Brain microvascular endothelial cell (primary cell): ENCODE measurements around the gene ALPK3.

Source experiments
- DNase-seq: peaks from one replicate; pipeline ENCODE4 v3.0.0-alpha.2; 2020
- H3K27ac ChIP-seq: fragments of 250-450 bp; sonication (Bioruptor Pico); 2 replicates; pipeline ENCODE4 v1.5.1; 2020; ENCODE audit warnings: mild to moderate bottlenecking, moderate library complexity
- H3K27me3 ChIP-seq: fragments of 250-450 bp; sonication (Bioruptor Pico); replicated peaks from 2 replicates; pipeline ENCODE4 v1.5.1; 2020; ENCODE audit warnings: mild to moderate bottlenecking
- H3K36me3 ChIP-seq: fragments of 250-450 bp; sonication (Bioruptor Pico); replicated peaks from 2 replicates; pipeline ENCODE4 v1.5.1; 2020; ENCODE audit warnings: mild to moderate bottlenecking
- H3K4me3 ChIP-seq: 2 replicates; pipeline ENCODE4 v1.5.1; 2011; ENCODE audit warnings: low read depth, mild to moderate bottlenecking, control low read depth, low read length, moderate library complexity
- in situ Hi-C: cut with HindIII; loops from 2 replicates; pipeline ENCODE4 v1.10.0; 2017; ENCODE audit warnings: low sequenced_read_pairs, low pct_ligation_motif_present
- TF ChIP-seq, protein P1 (sequence below): IDR thresholded peaks from 2 replicates; pipeline ENCODE4 v1.5.1; 2011; ENCODE audit warnings: low read depth, mild to moderate bottlenecking, moderate library complexity, low read length, control low read depth, inconsistent platforms; ENCODE audit errors: missing control alignments

The ALPK3 gene

DNA sequence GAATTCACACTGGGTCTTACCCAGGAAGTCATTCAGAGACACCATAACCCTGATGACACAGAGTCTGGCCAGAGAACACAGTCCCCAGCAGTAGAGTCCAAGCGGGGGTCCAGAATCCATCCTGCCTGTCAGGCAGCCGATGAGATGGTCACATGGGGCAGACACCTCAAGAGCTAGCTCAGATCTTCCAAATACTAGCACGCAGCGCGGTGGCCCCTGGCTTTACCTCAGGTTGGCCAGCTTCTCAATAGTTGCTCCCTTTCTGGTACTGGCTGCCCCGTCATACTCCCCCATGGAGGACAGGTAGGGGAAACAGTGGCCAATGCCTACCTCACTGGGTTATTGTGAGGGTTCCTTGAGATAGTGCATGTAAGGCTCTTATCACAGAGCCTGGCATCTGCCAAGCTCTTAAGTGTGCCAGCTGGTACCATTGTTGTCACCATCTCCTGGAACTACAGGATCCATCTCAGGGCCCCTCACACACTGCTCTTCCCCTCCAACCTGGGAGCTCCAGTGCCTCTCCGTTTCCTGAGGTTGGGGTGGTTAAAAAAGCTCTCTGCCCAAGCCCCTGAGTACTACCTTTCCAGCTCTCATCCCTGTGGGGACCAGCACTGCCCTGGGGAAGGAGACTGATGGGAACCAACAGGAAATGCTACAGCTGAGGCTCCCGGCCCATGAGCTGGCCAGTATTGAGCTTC is 63.8 kb downstream of the ALPK3 start:
- no peaks in the 10 kb centered on the region for H3K27me3 ChIP-seq
- TF ChIP-seq, protein P1, sequence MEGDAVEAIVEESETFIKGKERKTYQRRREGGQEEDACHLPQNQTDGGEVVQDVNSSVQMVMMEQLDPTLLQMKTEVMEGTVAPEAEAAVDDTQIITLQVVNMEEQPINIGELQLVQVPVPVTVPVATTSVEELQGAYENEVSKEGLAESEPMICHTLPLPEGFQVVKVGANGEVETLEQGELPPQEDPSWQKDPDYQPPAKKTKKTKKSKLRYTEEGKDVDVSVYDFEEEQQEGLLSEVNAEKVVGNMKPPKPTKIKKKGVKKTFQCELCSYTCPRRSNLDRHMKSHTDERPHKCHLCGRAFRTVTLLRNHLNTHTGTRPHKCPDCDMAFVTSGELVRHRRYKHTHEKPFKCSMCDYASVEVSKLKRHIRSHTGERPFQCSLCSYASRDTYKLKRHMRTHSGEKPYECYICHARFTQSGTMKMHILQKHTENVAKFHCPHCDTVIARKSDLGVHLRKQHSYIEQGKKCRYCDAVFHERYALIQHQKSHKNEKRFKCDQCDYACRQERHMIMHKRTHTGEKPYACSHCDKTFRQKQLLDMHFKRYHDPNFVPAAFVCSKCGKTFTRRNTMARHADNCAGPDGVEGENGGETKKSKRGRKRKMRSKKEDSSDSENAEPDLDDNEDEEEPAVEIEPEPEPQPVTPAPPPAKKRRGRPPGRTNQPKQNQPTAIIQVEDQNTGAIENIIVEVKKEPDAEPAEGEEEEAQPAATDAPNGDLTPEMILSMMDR: no peak
- H3K36me3 ChIP-seq: no peaks in the 10 kb centered on the region
- DNase-seq: no peak
- no peak overlapping the region for H3K4me3 ChIP-seq
- no peak overlapping the region for H3K27ac ChIP-seq
- in situ Hi-C loops: no loop called here

DNA sequence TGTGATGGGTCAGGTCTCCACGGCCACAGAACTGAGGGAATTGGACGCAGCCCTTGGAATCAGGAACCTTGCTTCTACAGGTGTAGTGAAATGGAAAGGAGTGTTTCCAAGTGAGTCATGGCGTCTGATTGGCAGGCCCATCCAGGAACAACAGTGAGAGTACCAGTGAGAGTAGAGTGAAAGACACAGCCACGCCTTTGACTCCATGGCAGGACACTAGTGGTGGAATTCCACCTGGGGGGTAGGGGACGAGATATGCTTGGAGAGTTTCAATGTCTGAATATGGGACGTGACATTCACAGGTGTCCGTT is 64.3 kb downstream of the ALPK3 start:
- H3K27ac ChIP-seq: no peak overlapping the region
- in situ Hi-C loops: no loop called here
- no peaks in the 10 kb centered on the region for H3K27me3 ChIP-seq
- TF ChIP-seq, protein P1: no peak
- H3K4me3 ChIP-seq: no peak overlapping the region
- no peak for DNase-seq
- no peaks in the 10 kb centered on the region for H3K36me3 ChIP-seq

DNA sequence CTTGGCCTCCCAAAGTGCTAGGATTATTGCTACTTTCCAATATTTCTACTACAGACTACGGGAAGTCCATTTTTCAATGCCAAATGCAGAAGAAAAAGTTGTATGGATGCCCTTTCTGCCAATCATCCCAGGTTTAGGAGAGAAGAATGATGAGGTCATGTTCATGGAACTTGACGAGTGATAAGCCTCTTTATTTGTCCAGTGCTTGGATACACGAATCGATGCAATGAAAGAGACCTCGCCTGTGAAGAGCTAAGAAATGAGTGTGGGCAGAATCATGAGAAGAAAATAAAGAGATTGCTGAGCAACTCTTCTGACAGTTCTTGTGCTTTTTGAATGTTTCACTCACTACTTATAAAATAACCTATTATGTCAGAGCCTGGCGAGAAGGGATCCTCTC is 66.3 kb downstream of the ALPK3 start:
- peak; percentile 60 for DNase-seq
- no peaks in the 10 kb centered on the region for H3K36me3 ChIP-seq
- TF ChIP-seq, protein P1: no peak
- in situ Hi-C loops: no loop called here
- no peak overlapping the region for H3K4me3 ChIP-seq
- no peaks in the 10 kb centered on the region for H3K27me3 ChIP-seq
- H3K27ac ChIP-seq: no peak overlapping the region

DNA sequence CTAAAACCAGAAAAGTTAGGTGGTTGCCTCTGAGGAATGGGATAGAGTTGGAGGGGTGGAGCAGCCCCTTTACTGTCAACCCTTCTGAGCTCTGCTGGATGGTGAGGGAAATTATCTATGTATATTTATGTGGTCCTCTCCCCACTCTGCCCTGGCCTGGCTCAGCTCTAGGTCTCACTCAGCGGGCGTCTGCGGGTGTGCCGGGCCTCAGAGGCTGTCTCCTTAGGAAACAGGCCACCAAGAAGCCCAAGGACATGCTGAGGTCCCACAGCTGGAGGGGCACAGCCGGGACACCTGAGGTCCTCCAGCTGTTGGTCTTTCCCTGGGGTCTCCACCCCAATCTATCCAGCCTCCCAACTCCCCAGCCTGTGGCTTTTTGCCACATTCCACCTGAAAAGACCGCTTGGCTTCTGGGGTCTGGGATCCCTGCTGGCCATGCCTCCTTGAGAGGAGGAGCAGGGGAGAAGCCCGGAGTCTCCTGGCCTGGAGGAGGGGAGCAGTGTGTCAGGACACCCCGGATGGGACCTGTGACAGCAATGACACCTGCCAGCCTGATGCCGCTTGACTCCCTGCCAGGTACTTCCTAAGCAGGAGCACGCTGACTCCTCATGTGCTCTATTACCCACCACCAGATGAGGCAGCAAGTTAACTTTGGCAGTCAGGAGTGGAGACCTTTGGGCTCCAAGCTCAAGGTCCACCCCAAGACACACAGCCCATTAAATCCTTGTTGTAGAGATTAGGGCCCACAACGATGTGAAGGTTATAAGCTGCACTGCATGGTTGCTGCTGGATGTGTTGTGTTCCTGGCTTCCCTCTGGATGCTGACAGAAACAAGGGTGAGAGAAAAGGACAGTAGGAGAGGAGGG is 67.0 kb downstream of the ALPK3 start, which contains the start of gene SLC28A1:
TSS of gene SLC28A1 (plus strand) at position 747 of the 866 bp plus-strand sequence. CDS start 3,099 bp downstream, outside the sequence.
- no peak for DNase-seq
- in situ Hi-C loops: no loop called here
- TF ChIP-seq, protein P1: no peak
- no peaks in the 10 kb centered on the region for H3K27me3 ChIP-seq
- no peaks in the 10 kb centered on the region for H3K36me3 ChIP-seq
- H3K27ac ChIP-seq: no peak within 1 kb of the TSS
- H3K4me3 ChIP-seq: no peak within 1 kb of the TSS

DNA sequence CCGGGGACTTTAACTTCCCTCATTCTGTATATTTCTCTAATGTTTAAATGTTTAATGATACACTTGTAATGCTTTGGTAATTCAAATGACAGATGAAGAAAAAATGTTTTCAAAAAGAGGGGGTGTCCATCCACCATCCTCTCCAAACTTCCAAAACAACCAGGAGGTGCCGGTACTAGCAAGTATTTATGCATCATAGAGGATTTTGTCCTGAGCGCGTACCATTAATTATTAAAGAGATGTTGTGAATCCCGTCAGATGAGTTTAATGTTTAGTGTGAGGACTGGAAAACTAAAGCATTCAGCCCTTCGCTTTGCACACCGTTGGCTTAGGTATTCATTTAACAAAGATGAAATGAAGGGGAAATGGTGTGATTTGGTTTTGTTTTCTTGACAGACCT is 68.6 kb downstream of the ALPK3 start:
- H3K36me3 ChIP-seq: no peaks in the 10 kb centered on the region
- TF ChIP-seq, protein P1: no peak
- in situ Hi-C loops: no loop called here
- DNase-seq: no peak
- no peak overlapping the region for H3K4me3 ChIP-seq
- no peaks in the 10 kb centered on the region for H3K27me3 ChIP-seq
- no peak overlapping the region for H3K27ac ChIP-seq
